ENCODE data around the gene NCAPD3.

The NCAPD3 gene

GRCh38 chr11:134170177-134170918, 53.4 kb downstream of the NCAPD3 start:
- DNase-seq (ENCODE audit: low read depth in 2 of 3, low spot score in 2 of 3), result no peak

- DNase-seq (ENCODE audit: low read depth in 2 of 3, low spot score in 2 of 3), result no peak
These were observed 59.0 kb downstream of the NCAPD3 start for GRCh38 chr11:134164490-134165370.

- no peak for DNase-seq (ENCODE audit: low read depth in 2 of 3, low spot score in 2 of 3)
These were observed 64.1 kb downstream of the NCAPD3 start for GRCh38 chr11:134159652-134160051.

GRCh38 chr11:134158023-134158422, 65.7 kb downstream of the NCAPD3 start:
- no peak for DNase-seq (ENCODE audit: low read depth in 2 of 3, low spot score in 2 of 3)

- DNase-seq (ENCODE audit: low read depth in 2 of 3, low spot score in 2 of 3), result no peak
These were observed 66.3 kb downstream of the NCAPD3 start for GRCh38 chr11:134157451-134157850.

GRCh38 chr11:134155946-134156865, 67.6 kb downstream of the NCAPD3 start:
- DNase-seq (ENCODE audit: low read depth in 2 of 3, low spot score in 2 of 3), result no peak

GRCh38 chr11:134155456-134155855, 68.3 kb downstream of the NCAPD3 start:
- DNase-seq (ENCODE audit: low read depth in 2 of 3, low spot score in 2 of 3), result no peak

- DNase-seq (ENCODE audit: low read depth in 2 of 3, low spot score in 2 of 3), result no peak
These were observed 69.3 kb downstream of the NCAPD3 start for GRCh38 chr11:134154441-134154840.

- no peak for DNase-seq (ENCODE audit: low read depth in 2 of 3, low spot score in 2 of 3)
These were observed 70.4 kb downstream of the NCAPD3 start for GRCh38 chr11:134153147-134153905.

GRCh38 chr11:134152696-134153095, 71.1 kb downstream of the NCAPD3 start:
- no peak for DNase-seq (ENCODE audit: low read depth in 2 of 3, low spot score in 2 of 3)

- DNase-seq (ENCODE audit: low read depth in 2 of 3, low spot score in 2 of 3), result no peak
These were observed 72.6 kb downstream of the NCAPD3 start for GRCh38 chr11:134151083-134151747.

GRCh38 chr11:134150195-134150903, 73.4 kb downstream of the NCAPD3 start:
- DNase-seq (ENCODE audit: low read depth in 2 of 3, low spot score in 2 of 3), result no peak

GRCh38 chr11:134149371-134149770, 74.4 kb downstream of the NCAPD3 start:
- DNase-seq (ENCODE audit: low read depth in 2 of 3, low spot score in 2 of 3), result no peak

GRCh38 chr11:134146598-134146997, 77.2 kb downstream of the NCAPD3 start:
- DNase-seq (ENCODE audit: low read depth in 2 of 3, low spot score in 2 of 3), result no peak

GRCh38 chr11:134145715-134146114, 78.1 kb downstream of the NCAPD3 start:
- DNase-seq (ENCODE audit: low read depth in 2 of 3, low spot score in 2 of 3), result no peak

GRCh38 chr11:134144744-134145143, 79.0 kb downstream of the NCAPD3 start:
- DNase-seq (ENCODE audit: low read depth in 2 of 3, low spot score in 2 of 3), result no peak

- DNase-seq (ENCODE audit: low read depth in 2 of 3, low spot score in 2 of 3), result no peak
These were observed 80.0 kb downstream of the NCAPD3 start for GRCh38 chr11:134143801-134144200.

GRCh38 chr11:134142536-134142935, 81.2 kb downstream of the NCAPD3 start:
- DNase-seq (ENCODE audit: low read depth in 2 of 3, low spot score in 2 of 3), result no peak

- DNase-seq (ENCODE audit: low read depth in 2 of 3, low spot score in 2 of 3), result no peak
These were observed 82.7 kb downstream of the NCAPD3 start for GRCh38 chr11:134140961-134141490.

All from activated CD8-positive, alpha-beta memory T cell treated with anti-CD3 and anti-CD28 coated beads for 48 hours (primary cell).